A204.1 (cell line): ENCODE measurements around the gene SVOP.

ENCODE experiments used
- FAIRE-seq: peaks from 2 replicates; lab custom pipeline; 2012; peaks lifted over from hg19 to GRCh38; lab: Jason Lieb, UNC

SVOP gene

GRCh38 chr12:108930155-108930554 lies 90.7 kb downstream of the SVOP start:
- no peak for FAIRE-seq

GRCh38 chr12:108928695-108929094 lies 92.2 kb downstream of the SVOP start:
- no peak for FAIRE-seq

GRCh38 chr12:108922918-108923317 lies 98.0 kb downstream of the SVOP start:
- FAIRE-seq = no peak

- FAIRE-seq = no peak
Measured at GRCh38 chr12:108921946-108922345, 98.9 kb downstream of the SVOP start.

- FAIRE-seq = no peak
Measured at GRCh38 chr12:108918960-108919642, 101.8 kb downstream of the SVOP start.

- no peak for FAIRE-seq
Measured at GRCh38 chr12:108918206-108918605, 102.7 kb downstream of the SVOP start.

GRCh38 chr12:108916336-108916735 lies 104.5 kb downstream of the SVOP start:
- FAIRE-seq = no peak

- FAIRE-seq = no peak
Measured at GRCh38 chr12:108915632-108916133, 105.2 kb downstream of the SVOP start.

GRCh38 chr12:108914121-108914531 lies 106.7 kb downstream of the SVOP start:
- no peak for FAIRE-seq

- FAIRE-seq = no peak
Measured at GRCh38 chr12:108912361-108912760, 108.5 kb downstream of the SVOP start.

- FAIRE-seq = no peak
Measured at GRCh38 chr12:108911915-108912314, 109.0 kb downstream of the SVOP start.

GRCh38 chr12:108910336-108910735 lies 110.5 kb downstream of the SVOP start:
- no peak for FAIRE-seq

GRCh38 chr12:108907839-108908351 lies 113.0 kb downstream of the SVOP start:
- no peak for FAIRE-seq

- no peak for FAIRE-seq
Measured at GRCh38 chr12:108906971-108907370, 113.9 kb downstream of the SVOP start.

- no peak for FAIRE-seq
Measured at GRCh38 chr12:108905725-108906124, 115.1 kb downstream of the SVOP start.

GRCh38 chr12:108899145-108899544 lies 121.7 kb downstream of the SVOP start:
- no peak for FAIRE-seq

GRCh38 chr12:108896817-108897216 lies 124.1 kb downstream of the SVOP start:
- FAIRE-seq = no peak

- FAIRE-seq = no peak
Measured at GRCh38 chr12:108896336-108896735, 124.5 kb downstream of the SVOP start.

- FAIRE-seq = no peak
Measured at GRCh38 chr12:108895220-108895802, 125.6 kb downstream of the SVOP start.

- FAIRE-seq = no peak
Measured at GRCh38 chr12:108890208-108890607, 130.7 kb downstream of the SVOP start.

- no peak for FAIRE-seq
Measured at GRCh38 chr12:108888031-108888430, 132.8 kb downstream of the SVOP start.

GRCh38 chr12:108886873-108887629 lies 133.8 kb downstream of the SVOP start:
- no peak for FAIRE-seq
